ENCODE measurements around the gene CADPS2. TPM values are rescaled to one million over a fixed set of nuclear protein-coding genes. Genes with fewer than 3 reads are reported as not detected.

CADPS2 gene
- total RNA-seq, 6 donors from 2014 or later: 33.3 to 74.7 (median 45.7) TPM

- no peaks in the 10 kb centered on the region for H3K27me3 ChIP-seq
- peak overlapping the region in 3 of 4 donors; percentile 36 to 83 (median 79) for H3K27ac ChIP-seq
- peaks cover 7 to 12% (median 7%) of the 10 kb centered on the region in 4 donors for H3K4me1 ChIP-seq
- no peak for ATAC-seq (ENCODE audit: low FRiP score in 2 of 2)
- no peak overlapping the region for H3K4me3 ChIP-seq
- no peaks in the 10 kb centered on the region for H3K9me3 ChIP-seq
- no peaks in the 10 kb centered on the region for H3K36me3 ChIP-seq
- WGBS, 2 donors: 39 to 58% methylated on average over 2 of the region's 2 CpGs
- no peak for DNase-seq
- peak in 5 of 6 experiments; percentile 25 to 52 (median 34) for TF ChIP-seq CTCF (IDR thresholded peaks at IDR 0.05)
- no peak for TF ChIP-seq POLR2A (IDR thresholded peaks at IDR 0.05)
These were observed 82.9 kb downstream of the CADPS2 start for GRCh38 chr7:122803323-122803722.

- peak overlapping the region; percentile 50 to 83 (median 67) for H3K27ac ChIP-seq
- 44 to 50% methylated on average over 6 of the region's 6 CpGs for WGBS, 2 donors
- peak in 1 of 2 donors; percentile 31 for DNase-seq
- H3K4me3 ChIP-seq: no peak overlapping the region
- no peaks in the 10 kb centered on the region for H3K36me3 ChIP-seq
- peak; percentile 31 to 53 for ATAC-seq (ENCODE audit: low FRiP score in 2 of 2)
- TF ChIP-seq EP300 (IDR thresholded peaks at IDR 0.05): peak in 3 of 4 donors; percentile 28 to 81 (median 69)
- TF ChIP-seq POLR2AphosphoS5 (IDR thresholded peaks at IDR 0.05): peak; percentile 65 to 66
- TF ChIP-seq CTCF (IDR thresholded peaks at IDR 0.05): no peak
- TF ChIP-seq POLR2A (IDR thresholded peaks at IDR 0.05): no peak
- H3K9me3 ChIP-seq: no peaks in the 10 kb centered on the region
- H3K27me3 ChIP-seq: no peaks in the 10 kb centered on the region
- peaks cover 7 to 12% (median 7%) of the 10 kb centered on the region in 4 donors for H3K4me1 ChIP-seq
These were observed 83.9 kb downstream of the CADPS2 start for GRCh38 chr7:122802301-122802751.

GRCh38 chr7:122791959-122792545 is 94.2 kb downstream of the CADPS2 start:
- TF ChIP-seq POLR2A (IDR thresholded peaks at IDR 0.05) (no peak), EP300 (IDR thresholded peaks at IDR 0.05) (no peak), POLR2AphosphoS5 (IDR thresholded peaks at IDR 0.05) (no peak), CTCF (IDR thresholded peaks at IDR 0.05) (no peak)
- H3K4me3 ChIP-seq: no peak overlapping the region
- H3K4me1 ChIP-seq: peaks cover 0 to 7% (median 0%) of the 10 kb centered on the region in 4 donors
- H3K36me3 ChIP-seq: peaks cover 0 to 5% (median 0%) of the 10 kb centered on the region in 4 donors
- no peaks in the 10 kb centered on the region for H3K27me3 ChIP-seq
- no peak overlapping the region for H3K27ac ChIP-seq
- ATAC-seq (ENCODE audit: low FRiP score in 2 of 2) (no peak), DNase-seq (no peak)
- 94% methylated on average over 3 of the region's 3 CpGs for WGBS, 2 donors
- no peaks in the 10 kb centered on the region for H3K9me3 ChIP-seq

- TF ChIP-seq CTCF (IDR thresholded peaks at IDR 0.05): no peak
- TF ChIP-seq POLR2AphosphoS5 (IDR thresholded peaks at IDR 0.05): no peak
- TF ChIP-seq EP300 (IDR thresholded peaks at IDR 0.05): no peak
- TF ChIP-seq POLR2A (IDR thresholded peaks at IDR 0.05): no peak
- no peaks in the 10 kb centered on the region for H3K27me3 ChIP-seq
- ATAC-seq (ENCODE audit: low FRiP score in 2 of 2) (no peak), DNase-seq (no peak)
- H3K4me1 ChIP-seq: peaks cover 0 to 7% (median 0%) of the 10 kb centered on the region in 4 donors
- no peaks in the 10 kb centered on the region for H3K9me3 ChIP-seq
- 87 to 95% methylated on average over 2 of the region's 2 CpGs for WGBS, 2 donors
- H3K27ac ChIP-seq: no peak overlapping the region
- H3K4me3 ChIP-seq: no peak overlapping the region
- H3K36me3 ChIP-seq: peaks cover 0 to 5% (median 0%) of the 10 kb centered on the region in 4 donors
These were observed 95.7 kb downstream of the CADPS2 start for GRCh38 chr7:122790591-122790990.

- Histone ChIP-seq H3K36me3 (peaks cover 0 to 5% (median 0%) of the 10 kb centered on the region in 4 donors), H3K27ac (no peak overlapping the region), H3K4me3 (no peak overlapping the region), H3K4me1 (peaks cover 0 to 7% (median 0%) of the 10 kb centered on the region in 4 donors), H3K9me3 (no peaks in the 10 kb centered on the region), H3K27me3 (no peaks in the 10 kb centered on the region)
- 84 to 85% methylated on average over 3 of the region's 3 CpGs for WGBS, 2 donors
- TF ChIP-seq CTCF (IDR thresholded peaks at IDR 0.05) (no peak), POLR2A (IDR thresholded peaks at IDR 0.05) (no peak), POLR2AphosphoS5 (IDR thresholded peaks at IDR 0.05) (no peak), EP300 (IDR thresholded peaks at IDR 0.05) (no peak)
- ATAC-seq (ENCODE audit: low FRiP score in 2 of 2): no peak
- no peak for DNase-seq
These were observed 96.1 kb downstream of the CADPS2 start for GRCh38 chr7:122790132-122790531.
